GM12878 (cell line): ENCODE results near the gene SH3BGRL3. TPM values are rescaled to one million over a fixed set of nuclear protein-coding genes. Genes with fewer than 3 reads are reported as not detected.

Source experiments
- ATAC-seq: fragments of 200-7000 bp; cut with Tn5 transposase; 3 replicates; pipeline ENCODE4 v1.9.1; 2020; ENCODE audit warnings: mild to moderate bottlenecking, moderate library complexity
- BruUV-seq: library from RNA; stranded (reverse); fragments of 400-500 nt; replicated peaks from 2 replicates; lab custom pipeline; 2021; lab: Mats Ljungman, UMichigan
- CTCF ChIA-PET: fragments of 300-600 bp; sonication (Branson Sonifier 250); formaldehyde crosslinking; extraction: SDS; loops from one replicate; lab custom pipeline; 2021; ENCODE audit warnings: inconsistent platforms; lab: Yijun Ruan, JAX
- POLR2A ChIA-PET: fragments of 350-600 bp; formaldehyde crosslinking; extraction: SDS; loops from one replicate; lab custom pipeline; 2021; ENCODE audit warnings: inconsistent platforms; lab: Charles Lee
- RAD21 ChIA-PET: fragments of 300-600 bp; sonication (Branson Sonifier 250); formaldehyde crosslinking; loops from one replicate; lab custom pipeline; 2023; ENCODE audit warnings: antibody characterized with exemption; ENCODE audit not compliant: unreplicated experiment; lab: Charles Lee
- SMC1A ChIA-PET: fragments of 300-600 bp; sonication (Branson Sonifier 250); formaldehyde crosslinking; loops from one replicate; lab custom pipeline; 2023; ENCODE audit not compliant: unreplicated experiment, uncharacterized antibody; lab: Charles Lee
- DNase-seq: peaks from one replicate; pipeline ENCODE4 v3.0.0-alpha.2; 2011; ENCODE audit warnings: low read depth, low spot score
- FAIRE-seq: peaks from 3 replicates; lab custom pipeline; 2011; peaks lifted over from hg19 to GRCh38; lab: Jason Lieb, UNC
- H2AFZ ChIP-seq: 2 replicates; pipeline ENCODE4 v1.6.0; 2011; ENCODE audit warnings: low read depth, low read length, control low read depth; ENCODE audit not compliant: control insufficient read depth
- H3K27ac ChIP-seq: 2 replicates; pipeline ENCODE4 v1.5.1; 2011; ENCODE audit warnings: control low read depth; ENCODE audit not compliant: control insufficient read depth, insufficient read depth
- H3K27me3 ChIP-seq, 2 experiments: replicated peaks in 1 of 2; 2 replicates each; pipeline versions ENCODE4 v1.6.0 to v1.6.1; 2011; ENCODE audit warnings: low read length in 1 of 2; ENCODE audit not compliant: control insufficient read depth in 2 of 2, insufficient read depth in 2 of 2
- H3K36me3 ChIP-seq, 2 experiments: 2 replicates each; pipeline ENCODE4 v1.5.1; 2011; ENCODE audit warnings: low read length in 1 of 2; ENCODE audit not compliant: control insufficient read depth in 2 of 2, insufficient read depth in 2 of 2
- H3K4me1 ChIP-seq: 2 replicates; pipeline ENCODE4 v1.6.1; 2011; ENCODE audit warnings: mild to moderate bottlenecking, low read length, moderate library complexity, mixed read lengths; ENCODE audit not compliant: control insufficient read depth, insufficient read depth
- H3K4me2 ChIP-seq: 2 replicates; pipeline ENCODE4 v1.6.0; 2011; ENCODE audit warnings: control low read depth; ENCODE audit not compliant: control insufficient read depth, insufficient read depth
- H3K4me3 ChIP-seq: fragments of 200-600 bp; sonication (generic); 2 replicates; pipeline ENCODE4 v1.5.1; 2016
- H3K79me2 ChIP-seq: 2 replicates; pipeline ENCODE4 v1.6.0; 2011; ENCODE audit warnings: low read length; ENCODE audit not compliant: control insufficient read depth, insufficient read depth
- H3K9ac ChIP-seq: 2 replicates; pipeline ENCODE4 v1.8.0; 2011; ENCODE audit warnings: low read length, control low read depth, mixed read lengths; ENCODE audit not compliant: control insufficient read depth, insufficient read depth
- H3K9me3 ChIP-seq: replicated peaks from 3 replicates; pipeline ENCODE4 v1.5.1; 2011; ENCODE audit warnings: mild to moderate bottlenecking, low read length; ENCODE audit not compliant: control insufficient read depth, insufficient read depth
- H4K20me1 ChIP-seq: 2 replicates; pipeline ENCODE4 v1.6.0; 2011; ENCODE audit not compliant: control insufficient read depth, insufficient read depth
- ASH2L ChIP-seq: fragments of 300-600, 200-600 bp; sonication (generic); IDR thresholded peaks from 2 replicates; pipeline ENCODE4 v1.6.1; 2017; ENCODE audit warnings: low read depth, mild to moderate bottlenecking, borderline replicate concordance
- CEBPB ChIP-seq, 2 experiments: fragments of 150-350 bp in 1 of 2; IDR thresholded peaks; 2 replicates each; pipeline ENCODE4 v1.6.1; 2012 to 2014; ENCODE audit warnings: low read depth in 2 of 2, low read length in 2 of 2, borderline replicate concordance in 1 of 2, inconsistent platforms in 1 of 2
- GABPA ChIP-seq: IDR thresholded peaks from 2 replicates; pipeline ENCODE4 v1.6.1; 2014; ENCODE audit warnings: antibody characterized with exemption, low read depth, mild to moderate bottlenecking, inconsistent platforms
- PAX5 ChIP-seq: IDR thresholded peaks from 2 replicates; pipeline ENCODE4 v1.6.1; 2011; ENCODE audit warnings: low read depth, low read length, borderline replicate concordance
- SIN3A ChIP-seq: IDR thresholded peaks from 2 replicates; pipeline ENCODE4 v1.6.1; 2012; ENCODE audit warnings: low read depth, low read length, improper control_type of control experiment
- SMC3 ChIP-seq: IDR thresholded peaks from 2 replicates; pipeline ENCODE4 v1.6.1; 2011; ENCODE audit warnings: low read length, improper control_type of control experiment, borderline replicate concordance
- ZNF207 ChIP-seq: fragments of 450-650 bp; IDR thresholded peaks from 2 replicates; pipeline ENCODE4 v1.6.1; 2014; ENCODE audit warnings: antibody characterized with exemption, mild to moderate bottlenecking, borderline replicate concordance
- WGBS: methylation state at CpG from one replicate; pipeline ENCODE4 v1.1.6; 2016; ENCODE audit warnings: low lambda C conversion rate; ENCODE audit not compliant: insufficient replicate concordance, insufficient coverage; ENCODE audit errors: missing lambda C conversion rate; 5-methylcytosine and 5-hydroxymethylcytosine counted together
- in situ Hi-C: fragments of 300-500 bp; cut with MboI; formaldehyde crosslinking; loops from 9 replicates; pipeline ENCODE4 v1.14.3; 2018; ENCODE audit warnings: mixed read lengths
- intact Hi-C: fragments of 100-400 bp; cut with micrococcal nuclease; formaldehyde crosslinking; loops from one replicate; pipeline ENCODE4 v1.14.2; 2022; ENCODE audit not compliant: unreplicated experiment
- polyA plus RNA-seq, 11 experiments: library from polyadenylated mRNA; depleted of rRNA in 4 of 11; unstranded in 6 of 11; stranded (reverse) in 5 of 11; fragments of >200 nt; fragmentation: Nextera tagmentation in 4 of 11; fragmentation: Illumina TruSeq in 1 of 11; extraction: Ambion mirVana in 4 of 11; extraction: Trizol in 1 of 11; gene quantifications; 1 replicate in 1 of 11; 2 replicates in 10 of 11; pipeline versions ENCODE4 v1.2.1 to v1.2.3, GENCODE V29; 2011 to 2016; ENCODE audit warnings: inconsistent platforms in 2 of 11, missing spikeins in 2 of 11, low read depth in 1 of 11
- total RNA-seq, 4 experiments: library from RNA; depleted of rRNA in 3 of 4; stranded (reverse); fragments of >200 nt in 3 of 4; fragmentation: Illumina TruSeq in 1 of 4; extraction: Trizol in 1 of 4; gene quantifications; 2 replicates each; pipeline versions ENCODE4 v1.2.1 to v1.2.3, GENCODE V29; 2013 to 2021
- TF ChIP-seq, protein P1 (sequence below): fragments of 450-650 bp; formaldehyde crosslinking; IDR thresholded peaks from 2 replicates; pipeline ENCODE4 v1.4.0; 2022; ENCODE audit warnings: mild to moderate bottlenecking, moderate library complexity
- TF ChIP-seq, protein P2 (sequence below): fragments of 450-650 bp; IDR thresholded peaks from 2 replicates; pipeline ENCODE4 v1.6.1; 2017; ENCODE audit warnings: mild to moderate bottlenecking
- TF ChIP-seq, protein P3 (sequence below): fragments of 450-650 bp; IDR thresholded peaks from 2 replicates; pipeline ENCODE4 v1.6.1; 2017; ENCODE audit warnings: antibody characterized with exemption, mild to moderate bottlenecking, moderate library complexity

The SH3BGRL3 gene
- total and polyA plus RNA-seq, 10 of the 15 experiments (the other 5 are each of a cell fraction or from before 2014, with no cell fraction given): 39.7 to 390 (median 118) TPM

DNA sequence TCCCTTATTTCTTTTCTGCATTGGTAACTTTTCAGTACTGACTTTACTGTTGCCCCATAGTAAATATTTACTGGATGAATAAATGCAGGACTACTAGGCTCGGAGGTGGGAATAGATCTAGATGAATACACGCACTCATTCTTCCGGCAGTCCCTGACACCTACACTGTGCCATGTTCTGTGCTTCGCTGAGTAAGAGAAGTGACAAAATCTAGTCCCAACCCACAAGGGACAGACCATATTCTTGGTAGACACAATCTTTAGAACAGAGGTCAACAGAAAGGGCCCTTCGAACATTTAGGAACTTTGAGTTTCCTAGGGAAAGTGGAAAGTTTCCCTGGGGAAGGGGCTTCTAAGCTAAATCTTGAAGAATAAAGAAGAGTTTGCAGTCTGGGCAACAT is 34.6 kb downstream of the SH3BGRL3 start:
- peaks cover 44% of the 10 kb centered on the region for H3K4me1 ChIP-seq
- POLR2A ChIA-PET: interaction anchor here (0.5 to 10.6 kb wide), 5 partner anchors 7 to 505 kb away, joined by 3 to 253 read pairs (median 3); partner anchors contain the start of genes DHDDS and UBXN11
- FAIRE-seq (no peak), ATAC-seq (no peak), DNase-seq (no peak)
- peaks cover 17% of the 10 kb centered on the region for H3K79me2 ChIP-seq
- no peaks in the 10 kb centered on the region for H4K20me1 ChIP-seq
- CTCF ChIA-PET: interaction anchor here (0.6 to 11.6 kb wide), 5 partner anchors 12 to 103 kb away, joined by 3 to 879 read pairs (median 4); partner anchors contain the start of genes CEP85 and SH3BGRL3
- no peaks in the 10 kb centered on the region for H3K27me3 ChIP-seq
- no peak overlapping the region for H3K4me3 ChIP-seq
- no peak overlapping the region; the same call in 1 of the 2 replicates for H3K9ac ChIP-seq
- no peaks in the 10 kb centered on the region for H3K9me3 ChIP-seq
- no TSS peak for BruUV-seq
- RAD21 ChIA-PET: interaction anchor here (0.9 to 10.4 kb wide), 7 partner anchors 8 to 103 kb away, joined by 3 to 477 read pairs (median 3); partner anchors contain the start of gene SH3BGRL3
- H2AFZ ChIP-seq: peak overlapping the region; percentile 65
- peak overlapping the region; percentile 59 for H3K27ac ChIP-seq
- peak overlapping the region; percentile 96 for H3K4me2 ChIP-seq
- intact Hi-C loops (no loop called here), in situ Hi-C loops (no loop called here)
- SMC1A ChIA-PET: interaction anchor here (1.0 to 14.9 kb wide), 6 partner anchors 7 to 63 kb away, joined by 3 to 474 read pairs (median 3); partner anchors contain the start of genes SH3BGRL3 and UBXN11
- TF ChIP-seq, protein P1, sequence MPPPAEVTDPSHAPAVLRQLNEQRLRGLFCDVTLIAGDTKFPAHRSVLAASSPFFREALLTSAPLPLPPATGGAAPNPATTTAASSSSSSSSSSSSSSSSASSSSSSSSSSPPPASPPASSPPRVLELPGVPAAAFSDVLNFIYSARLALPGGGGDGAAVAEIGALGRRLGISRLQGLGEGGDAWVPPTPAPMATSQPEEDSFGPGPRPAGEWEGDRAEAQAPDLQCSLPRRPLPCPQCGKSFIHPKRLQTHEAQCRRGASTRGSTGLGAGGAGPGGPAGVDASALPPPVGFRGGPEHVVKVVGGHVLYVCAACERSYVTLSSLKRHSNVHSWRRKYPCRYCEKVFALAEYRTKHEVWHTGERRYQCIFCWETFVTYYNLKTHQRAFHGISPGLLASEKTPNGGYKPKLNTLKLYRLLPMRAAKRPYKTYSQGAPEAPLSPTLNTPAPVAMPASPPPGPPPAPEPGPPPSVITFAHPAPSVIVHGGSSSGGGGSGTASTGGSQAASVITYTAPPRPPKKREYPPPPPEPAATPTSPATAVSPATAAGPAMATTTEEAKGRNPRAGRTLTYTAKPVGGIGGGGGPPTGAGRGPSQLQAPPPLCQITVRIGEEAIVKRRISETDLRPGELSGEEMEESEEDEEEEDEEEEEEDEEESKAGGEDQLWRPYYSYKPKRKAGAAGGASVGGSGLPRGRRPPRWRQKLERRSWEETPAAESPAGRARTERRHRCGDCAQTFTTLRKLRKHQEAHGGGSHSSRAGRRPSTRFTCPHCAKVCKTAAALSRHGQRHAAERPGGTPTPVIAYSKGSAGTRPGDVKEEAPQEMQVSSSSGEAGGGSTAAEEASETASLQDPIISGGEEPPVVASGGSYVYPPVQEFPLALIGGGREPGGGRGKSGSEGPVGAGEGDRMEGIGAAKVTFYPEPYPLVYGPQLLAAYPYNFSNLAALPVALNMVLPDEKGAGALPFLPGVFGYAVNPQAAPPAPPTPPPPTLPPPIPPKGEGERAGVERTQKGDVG (CRISPR knock-in tag): no peak
- TF ChIP-seq, protein P2, sequence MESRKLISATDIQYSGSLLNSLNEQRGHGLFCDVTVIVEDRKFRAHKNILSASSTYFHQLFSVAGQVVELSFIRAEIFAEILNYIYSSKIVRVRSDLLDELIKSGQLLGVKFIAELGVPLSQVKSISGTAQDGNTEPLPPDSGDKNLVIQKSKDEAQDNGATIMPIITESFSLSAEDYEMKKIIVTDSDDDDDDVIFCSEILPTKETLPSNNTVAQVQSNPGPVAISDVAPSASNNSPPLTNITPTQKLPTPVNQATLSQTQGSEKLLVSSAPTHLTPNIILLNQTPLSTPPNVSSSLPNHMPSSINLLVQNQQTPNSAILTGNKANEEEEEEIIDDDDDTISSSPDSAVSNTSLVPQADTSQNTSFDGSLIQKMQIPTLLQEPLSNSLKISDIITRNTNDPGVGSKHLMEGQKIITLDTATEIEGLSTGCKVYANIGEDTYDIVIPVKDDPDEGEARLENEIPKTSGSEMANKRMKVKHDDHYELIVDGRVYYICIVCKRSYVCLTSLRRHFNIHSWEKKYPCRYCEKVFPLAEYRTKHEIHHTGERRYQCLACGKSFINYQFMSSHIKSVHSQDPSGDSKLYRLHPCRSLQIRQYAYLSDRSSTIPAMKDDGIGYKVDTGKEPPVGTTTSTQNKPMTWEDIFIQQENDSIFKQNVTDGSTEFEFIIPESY: no peak
- TF ChIP-seq GABPA (no peak), SIN3A (no peak), SMC3 (no peak), ASH2L (no peak), CEBPB (IDR thresholded peaks at IDR 0.05; ENCODE audit: borderline replicate concordance in 1 of 2, low read depth in 2 of 2, low read length in 2 of 2) (no peak), ZNF207 (no peak), PAX5 (no peak)
- TF ChIP-seq, protein P3, sequence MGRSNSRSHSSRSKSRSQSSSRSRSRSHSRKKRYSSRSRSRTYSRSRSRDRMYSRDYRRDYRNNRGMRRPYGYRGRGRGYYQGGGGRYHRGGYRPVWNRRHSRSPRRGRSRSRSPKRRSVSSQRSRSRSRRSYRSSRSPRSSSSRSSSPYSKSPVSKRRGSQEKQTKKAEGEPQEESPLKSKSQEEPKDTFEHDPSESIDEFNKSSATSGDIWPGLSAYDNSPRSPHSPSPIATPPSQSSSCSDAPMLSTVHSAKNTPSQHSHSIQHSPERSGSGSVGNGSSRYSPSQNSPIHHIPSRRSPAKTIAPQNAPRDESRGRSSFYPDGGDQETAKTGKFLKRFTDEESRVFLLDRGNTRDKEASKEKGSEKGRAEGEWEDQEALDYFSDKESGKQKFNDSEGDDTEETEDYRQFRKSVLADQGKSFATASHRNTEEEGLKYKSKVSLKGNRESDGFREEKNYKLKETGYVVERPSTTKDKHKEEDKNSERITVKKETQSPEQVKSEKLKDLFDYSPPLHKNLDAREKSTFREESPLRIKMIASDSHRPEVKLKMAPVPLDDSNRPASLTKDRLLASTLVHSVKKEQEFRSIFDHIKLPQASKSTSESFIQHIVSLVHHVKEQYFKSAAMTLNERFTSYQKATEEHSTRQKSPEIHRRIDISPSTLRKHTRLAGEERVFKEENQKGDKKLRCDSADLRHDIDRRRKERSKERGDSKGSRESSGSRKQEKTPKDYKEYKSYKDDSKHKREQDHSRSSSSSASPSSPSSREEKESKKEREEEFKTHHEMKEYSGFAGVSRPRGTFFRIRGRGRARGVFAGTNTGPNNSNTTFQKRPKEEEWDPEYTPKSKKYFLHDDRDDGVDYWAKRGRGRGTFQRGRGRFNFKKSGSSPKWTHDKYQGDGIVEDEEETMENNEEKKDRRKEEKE: no peak
- WGBS: 21% methylated on average over 5 of the region's 5 CpGs
- no peaks in the 10 kb centered on the region for H3K36me3 ChIP-seq
